Stimulated activated CD8-positive, alpha-beta memory T cell treated with anti-CD3 and anti-CD28 coated beads, Interleukin-12 subunit alpha, Interleukin-12 subunit beta, amount 100 ng/mL, for 24 hours (primary cell): ENCODE measurements around the gene CDKN1B.

Experiments used
- DNase-seq: peaks from one replicate; pipeline ENCODE4 v3.0.0-alpha.2; 2020; ENCODE audit errors: extremely low read depth

The CDKN1B gene

DNA sequence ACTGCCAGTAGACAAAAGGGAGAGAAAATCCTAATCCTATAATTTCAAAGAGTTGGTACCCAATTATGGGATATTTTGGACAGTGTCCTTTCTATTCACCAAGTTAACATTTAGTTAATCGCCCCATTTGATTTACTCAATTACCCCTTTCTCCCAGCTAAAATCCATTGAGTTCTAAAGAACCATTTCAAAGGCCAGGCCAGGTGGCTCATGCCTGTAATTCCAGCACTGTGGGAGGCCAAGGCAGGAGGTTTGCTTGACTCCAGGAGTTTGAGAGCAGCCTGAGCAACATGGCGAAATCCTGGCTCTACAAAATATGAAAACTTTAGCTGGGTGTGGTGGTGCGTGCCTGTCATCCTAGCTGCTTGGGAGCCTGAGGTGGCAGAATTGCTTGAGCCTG lies 15.7 kb upstream of the CDKN1B start:
- no peak for DNase-seq

DNA sequence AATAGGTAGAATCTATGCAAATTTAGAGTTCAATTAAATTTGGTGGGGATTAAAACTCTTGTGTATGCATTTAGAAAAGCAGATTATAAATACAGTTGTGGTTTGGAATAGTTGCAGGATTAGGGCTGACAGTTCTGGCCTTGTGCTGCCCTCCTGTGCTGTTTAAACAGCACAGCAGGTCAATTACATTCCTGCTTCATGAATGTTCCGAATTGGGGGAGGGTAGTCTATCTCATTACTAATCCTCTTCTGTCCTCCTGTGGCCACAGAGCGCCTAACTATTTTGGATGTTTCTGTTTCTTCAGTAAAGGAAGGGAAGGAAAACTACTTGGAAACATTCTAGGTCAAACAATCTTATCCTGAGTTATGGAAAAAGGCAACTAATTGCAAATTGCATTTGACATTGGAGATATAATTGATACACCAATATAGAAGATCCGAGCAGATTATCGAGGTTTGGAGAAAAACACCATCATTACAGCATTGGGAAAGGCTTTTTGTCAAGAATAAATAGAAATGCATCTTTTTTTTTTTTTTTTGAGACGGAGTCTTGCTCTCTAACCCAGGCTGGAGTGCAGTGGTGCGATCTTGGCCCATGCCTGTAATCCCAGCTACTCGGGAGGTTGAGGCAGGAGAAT lies 12.5 kb upstream of the CDKN1B start:
- DNase-seq: no peak

DNA sequence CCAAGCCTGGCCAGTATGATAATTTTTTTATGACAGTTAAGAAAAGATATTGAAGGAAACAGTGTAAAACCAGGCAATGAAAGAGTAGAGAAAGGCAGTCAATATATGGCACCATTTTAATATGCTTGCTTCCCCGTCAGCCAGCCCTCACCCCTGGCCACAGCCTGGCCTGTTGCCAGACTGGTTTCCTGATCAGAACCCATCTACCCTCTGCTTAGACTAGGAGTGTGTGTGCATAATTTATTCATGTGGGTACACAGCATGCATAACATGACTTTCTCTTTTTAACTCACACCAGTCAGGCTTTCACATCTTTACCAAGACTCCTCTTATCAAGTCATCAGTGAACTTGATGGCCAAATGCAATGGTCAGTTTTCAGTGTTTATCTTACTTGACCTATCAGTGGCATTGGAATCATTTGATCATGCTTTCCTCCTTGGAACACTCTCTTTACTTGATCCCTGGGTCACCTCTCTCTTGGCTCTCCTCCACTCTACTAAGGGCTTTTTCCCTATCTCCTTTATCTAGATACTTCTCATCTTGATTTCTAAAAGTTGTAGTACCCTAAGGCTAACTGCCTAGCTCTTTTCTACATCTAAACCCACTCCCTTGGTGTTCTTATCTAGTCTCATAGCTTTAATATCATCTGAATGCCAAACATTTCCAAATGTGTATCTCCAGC lies 11.2 kb upstream of the CDKN1B start:
- no peak for DNase-seq

DNA sequence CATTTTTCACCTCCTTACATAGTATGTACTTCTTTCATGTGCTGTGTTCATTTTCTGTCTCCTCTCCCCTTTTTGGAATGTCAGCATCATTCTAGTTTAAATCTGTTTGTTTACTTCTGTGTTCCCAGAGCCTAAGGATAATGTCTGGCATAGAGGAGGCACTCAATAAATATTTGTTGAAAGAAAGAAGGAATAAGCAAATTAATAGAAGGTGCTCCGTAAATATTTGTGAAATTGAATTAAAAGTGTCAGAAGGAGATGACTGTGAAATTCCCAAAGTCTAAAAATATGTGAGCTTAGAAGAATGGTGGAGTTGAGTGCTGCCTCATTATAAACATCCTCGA lies 3.3 kb upstream of the CDKN1B start:
- DNase-seq: no peak

DNA sequence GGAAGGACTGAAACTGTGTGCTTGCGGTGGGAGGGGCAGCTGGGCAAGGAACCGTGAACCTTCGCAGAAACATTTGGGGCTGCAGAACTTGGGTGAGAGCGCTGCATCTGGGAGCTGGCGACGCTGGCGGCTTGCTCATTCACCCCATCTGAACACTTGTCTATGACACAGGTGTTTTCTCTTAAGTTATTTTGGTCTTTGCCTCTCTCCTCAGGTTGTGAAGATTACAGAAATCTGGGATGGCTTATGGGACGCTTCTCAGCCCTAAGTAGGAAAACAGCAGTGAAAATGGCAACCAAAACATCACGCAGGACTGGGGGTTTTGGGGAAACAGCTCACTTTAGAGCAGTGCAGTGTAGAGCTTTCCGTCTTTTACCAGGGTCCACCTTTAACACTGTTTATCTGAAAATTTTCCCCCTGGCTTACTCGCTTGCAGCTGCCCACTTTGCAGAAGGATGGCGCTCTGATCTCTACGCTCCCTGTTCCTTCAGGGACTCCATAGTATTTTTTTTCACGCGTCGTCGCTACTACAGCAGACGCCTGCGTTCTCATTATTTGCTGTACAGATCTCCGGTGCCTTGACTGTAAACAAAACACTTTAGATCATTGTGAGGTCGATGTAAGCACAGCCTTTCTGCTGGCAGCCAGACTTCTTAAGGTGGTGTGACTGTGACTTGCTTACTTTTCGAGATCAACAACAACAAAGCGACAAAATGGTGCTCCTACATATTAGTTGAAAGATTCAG lies 2.7 kb upstream of the CDKN1B start:
- no peak for DNase-seq

DNA sequence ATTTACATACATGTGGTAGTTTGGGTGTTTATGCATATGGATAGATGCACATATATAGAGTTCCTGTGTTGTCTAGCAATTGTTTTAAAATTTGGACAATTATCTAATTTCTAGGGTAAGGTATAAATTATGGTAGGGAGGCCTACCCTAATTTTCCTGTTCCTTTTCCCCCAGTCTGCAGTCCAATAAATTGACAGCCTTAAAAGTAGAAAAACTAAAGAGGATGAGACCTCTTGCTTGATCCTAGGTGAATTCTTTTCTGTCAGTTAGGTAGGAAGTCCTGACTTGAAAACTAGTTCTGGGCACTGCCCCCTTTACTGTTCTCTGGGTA lies 2.1 kb upstream of the CDKN1B start:
- no peak for DNase-seq

DNA sequence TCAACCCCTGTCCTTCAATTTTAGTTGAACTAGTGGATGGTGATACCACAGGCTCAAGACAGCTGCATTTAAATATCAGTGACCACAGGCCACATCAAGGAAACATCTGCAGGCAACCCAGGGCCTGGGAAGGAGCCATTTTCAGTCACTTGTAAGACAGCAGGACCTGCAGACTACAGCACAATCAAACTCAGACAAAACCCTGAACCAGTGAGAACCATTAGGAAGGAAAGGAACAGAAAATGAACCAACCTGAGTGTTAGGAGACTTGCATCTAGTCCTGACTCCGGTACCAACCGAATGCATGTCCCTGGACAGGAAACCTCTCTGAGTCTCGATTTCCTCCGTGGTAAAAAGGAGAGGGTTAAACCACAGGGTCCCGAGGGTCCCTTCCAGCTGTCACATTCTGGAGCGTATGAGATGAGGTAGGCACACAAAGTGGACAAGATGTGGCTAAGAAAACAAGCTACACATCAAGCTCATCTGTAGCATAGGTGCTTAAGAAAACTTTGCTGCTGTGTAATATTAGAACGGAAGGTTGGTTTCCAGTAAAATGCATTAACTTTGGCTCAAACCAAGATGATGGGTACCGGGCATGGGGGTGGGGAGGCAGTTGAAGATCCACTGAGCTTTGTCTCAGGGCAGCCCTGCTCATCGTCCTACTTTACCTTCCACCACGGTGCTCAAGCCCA lies 1.6 kb upstream of the CDKN1B start:
- no peak for DNase-seq

- no peak for DNase-seq
These were observed 896 bp upstream of the CDKN1B start for GRCh38 chr12:12716151-12716792.

DNA sequence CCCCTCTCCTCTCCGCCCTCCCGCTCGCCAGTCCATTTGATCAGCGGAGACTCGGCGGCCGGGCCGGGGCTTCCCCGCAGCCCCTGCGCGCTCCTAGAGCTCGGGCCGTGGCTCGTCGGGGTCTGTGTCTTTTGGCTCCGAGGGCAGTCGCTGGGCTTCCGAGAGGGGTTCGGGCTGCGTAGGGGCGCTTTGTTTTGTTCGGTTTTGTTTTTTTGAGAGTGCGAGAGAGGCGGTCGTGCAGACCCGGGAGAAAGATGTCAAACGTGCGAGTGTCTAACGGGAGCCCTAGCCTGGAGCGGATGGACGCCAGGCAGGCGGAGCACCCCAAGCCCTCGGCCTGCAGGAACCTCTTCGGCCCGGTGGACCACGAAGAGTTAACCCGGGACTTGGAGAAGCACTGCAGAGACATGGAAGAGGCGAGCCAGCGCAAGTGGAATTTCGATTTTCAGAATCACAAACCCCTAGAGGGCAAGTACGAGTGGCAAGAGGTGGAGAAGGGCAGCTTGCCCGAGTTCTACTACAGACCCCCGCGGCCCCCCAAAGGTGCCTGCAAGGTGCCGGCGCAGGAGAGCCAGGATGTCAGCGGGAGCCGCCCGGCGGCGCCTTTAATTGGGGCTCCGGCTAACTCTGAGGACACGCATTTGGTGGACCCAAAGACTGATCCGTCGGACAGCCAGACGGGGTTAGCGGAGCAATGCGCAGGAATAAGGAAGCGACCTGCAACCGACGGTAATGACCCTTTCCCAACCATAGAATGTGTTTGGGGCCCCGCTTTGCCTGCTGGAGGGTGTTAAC lies 615 bp downstream of the CDKN1B start:
- no peak for DNase-seq

DNA sequence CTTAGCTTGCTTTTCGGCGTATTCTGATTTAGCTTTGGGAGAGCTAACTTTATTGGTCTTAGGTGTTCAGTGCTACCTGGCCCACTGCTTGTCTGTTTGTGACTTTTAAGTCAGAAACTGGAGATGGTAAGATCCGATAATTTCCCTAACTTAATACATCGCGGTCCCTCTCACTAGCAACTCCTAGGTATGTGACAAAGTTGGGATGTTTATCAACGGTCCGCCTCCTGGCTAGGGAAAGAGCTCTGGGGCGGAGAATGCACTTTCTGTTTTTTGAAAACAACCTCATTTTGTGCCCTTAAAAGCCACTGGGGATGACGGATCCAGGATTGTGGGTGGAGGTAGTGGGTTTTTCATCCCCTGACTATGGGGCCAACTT lies 1.2 kb downstream of the CDKN1B start:
- DNase-seq: no peak

- DNase-seq: no peak
These were observed 1.7 kb downstream of the CDKN1B start for GRCh38 chr12:12718853-12719252.

DNA sequence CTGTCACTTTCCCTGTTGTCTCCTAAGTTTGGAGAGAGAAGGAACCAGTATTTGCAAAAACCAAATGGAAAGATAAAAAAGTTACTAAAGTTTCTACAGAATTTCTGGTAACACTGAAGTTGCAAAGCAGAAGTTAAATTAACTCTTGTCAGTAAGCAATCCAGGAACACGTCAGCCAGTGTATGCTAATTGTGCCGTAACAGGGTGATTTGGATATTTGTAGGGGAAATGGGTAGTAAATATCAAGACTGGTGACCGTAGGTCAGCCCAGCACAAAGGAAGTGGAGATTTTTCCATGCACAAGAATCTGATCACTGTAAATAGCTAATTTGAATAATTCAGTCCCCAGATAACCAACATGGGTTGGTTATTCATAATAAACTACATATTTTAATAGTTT lies 2.3 kb downstream of the CDKN1B start:
- DNase-seq: no peak

GRCh38 chr12:12720052-12720451 lies 2.9 kb downstream of the CDKN1B start:
- DNase-seq: no peak

DNA sequence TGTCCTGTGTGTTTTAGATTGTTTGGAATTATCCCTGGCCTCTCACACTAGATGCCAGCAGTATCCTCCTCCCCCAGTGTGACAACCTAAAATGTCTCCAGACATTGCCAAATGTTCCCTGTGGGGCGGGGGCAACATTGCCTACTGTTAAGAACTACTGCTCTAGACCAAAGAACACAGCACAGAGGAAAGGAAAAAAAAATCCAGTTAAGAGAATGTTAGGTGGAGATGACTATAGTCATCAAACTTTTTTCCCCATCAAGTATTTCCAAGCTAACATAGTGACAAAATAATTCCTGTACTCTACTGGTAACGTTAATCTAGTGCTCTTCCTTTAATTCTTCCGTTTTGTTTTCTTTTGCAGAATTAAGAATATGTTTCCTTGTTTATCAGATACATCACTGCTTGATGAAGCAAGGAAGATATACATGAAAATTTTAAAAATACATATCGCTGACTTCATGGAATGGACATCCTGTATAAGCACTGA lies 3.5 kb downstream of the CDKN1B start:
- no peak for DNase-seq

GRCh38 chr12:12721176-12721751 lies 4.1 kb downstream of the CDKN1B start:
- DNase-seq: no peak

DNA sequence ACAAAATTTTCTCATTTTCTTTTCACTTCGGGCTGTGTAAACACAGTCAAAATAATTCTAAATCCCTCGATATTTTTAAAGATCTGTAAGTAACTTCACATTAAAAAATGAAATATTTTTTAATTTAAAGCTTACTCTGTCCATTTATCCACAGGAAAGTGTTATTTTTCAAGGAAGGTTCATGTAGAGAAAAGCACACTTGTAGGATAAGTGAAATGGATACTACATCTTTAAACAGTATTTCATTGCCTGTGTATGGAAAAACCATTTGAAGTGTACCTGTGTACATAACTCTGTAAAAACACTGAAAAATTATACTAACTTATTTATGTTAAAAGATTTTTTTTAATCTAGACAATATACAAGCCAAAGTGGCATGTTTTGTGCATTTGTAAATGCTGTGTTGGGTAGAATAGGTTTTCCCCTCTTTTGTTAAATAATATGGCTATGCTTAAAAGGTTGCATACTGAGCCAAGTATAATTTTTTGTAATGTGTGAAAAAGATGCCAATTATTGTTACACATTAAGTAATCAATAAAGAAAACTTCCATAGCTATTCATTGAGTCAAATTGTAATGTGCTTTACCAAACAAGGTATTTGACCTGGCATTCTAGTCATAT lies 4.8 kb downstream of the CDKN1B start:
- DNase-seq: no peak

DNA sequence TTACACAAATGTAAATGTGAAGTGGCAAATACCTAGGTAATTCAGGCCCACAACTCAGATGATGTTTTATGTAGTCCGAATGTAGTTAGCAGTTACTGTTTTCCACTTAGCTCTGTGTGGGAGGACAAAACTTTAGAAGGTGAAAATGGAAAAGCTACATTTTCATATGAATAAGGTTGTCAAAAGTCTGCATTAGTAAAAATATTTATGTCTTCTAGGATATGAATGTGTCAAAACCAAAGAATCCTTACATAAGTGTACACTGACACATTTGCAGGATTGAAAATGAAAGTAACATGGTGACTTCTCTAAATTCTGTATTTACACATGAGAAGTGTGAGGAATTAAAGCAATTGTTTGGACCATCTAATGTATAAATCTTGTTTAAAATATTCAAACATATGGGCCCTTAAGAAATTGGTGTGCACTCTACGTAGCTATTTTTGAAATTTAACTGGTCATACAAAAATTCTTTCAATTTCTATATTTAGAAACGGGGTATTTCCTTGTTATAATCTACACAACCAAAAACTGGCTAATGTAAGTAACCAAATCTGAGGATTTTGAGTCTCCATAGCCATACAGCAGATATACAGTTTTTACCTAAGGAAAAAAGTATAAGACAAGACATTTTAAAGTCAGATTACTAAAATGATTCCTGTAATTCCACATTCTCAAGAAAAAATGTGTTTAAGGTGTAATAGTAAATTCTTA lies 5.4 kb downstream of the CDKN1B start:
- no peak for DNase-seq

- DNase-seq: no peak
These were observed 6.0 kb downstream of the CDKN1B start for GRCh38 chr12:12723149-12723680.

GRCh38 chr12:12723681-12724420 lies 6.7 kb downstream of the CDKN1B start:
- no peak for DNase-seq
